ENCODE data around the gene SFTPD. TPM values are rescaled to one million over a fixed set of nuclear protein-coding genes. Genes with fewer than 3 reads are reported as not detected.

Gene SFTPD
- total and polyA plus RNA-seq, 10 of the 15 experiments (the other 5 are each of a cell fraction or from before 2014, with no cell fraction given) = 0.31 TPM; not detected in 9

- ATAC-seq (no peak), DNase-seq (ENCODE audit: low read depth, low spot score) (no peak), FAIRE-seq (no peak)
- intact Hi-C loops (cut with micrococcal nuclease; ENCODE audit: unreplicated experiment) (no loop called here), in situ Hi-C loops (cut with MboI) (loop anchor here (25.0 kb wide), 1 partner anchor 159 kb away; no protein-coding TSS in a partner anchor)
- RAD21 ChIA-PET (ENCODE audit: unreplicated experiment) = no interaction called here
- Histone ChIP-seq H3K4me2 (ENCODE audit: control insufficient read depth, insufficient read depth) (no peak overlapping the region), H3K9ac (ENCODE audit: control insufficient read depth, insufficient read depth, low read length) (no peak overlapping the region), H3K9me3 (replicated peaks; ENCODE audit: control insufficient read depth, insufficient read depth, low read length) (no peaks in the 10 kb centered on the region; the same call in 2 of the 3 replicates), H3K27me3 (replicated peaks in 1 of 2; ENCODE audit: control insufficient read depth in 2 of 2, insufficient read depth in 2 of 2, low read length in 1 of 2) (no peaks in the 10 kb centered on the region; a peak in 4 of 4 replicates), H4K20me1 (ENCODE audit: control insufficient read depth, insufficient read depth) (no peaks in the 10 kb centered on the region), H3K79me2 (ENCODE audit: control insufficient read depth, insufficient read depth, low read length) (no peaks in the 10 kb centered on the region), H3K27ac (ENCODE audit: control insufficient read depth, insufficient read depth) (no peak overlapping the region), H3K4me1 (ENCODE audit: control insufficient read depth, insufficient read depth, low read length) (no peaks in the 10 kb centered on the region), H2AFZ (ENCODE audit: control insufficient read depth, low read depth, low read length) (no peak overlapping the region), H3K4me3 (no peak overlapping the region), H3K36me3 (ENCODE audit: control insufficient read depth in 2 of 2, insufficient read depth in 2 of 2, low read length in 1 of 2) (no peaks in the 10 kb centered on the region)
- WGBS (ENCODE audit: insufficient coverage, insufficient replicate concordance, low lambda C conversion rate, missing lambda C conversion rate) = 33% methylated on average over 8 of the region's 8 CpGs
- BruUV-seq (replicated peaks) = no TSS peak
- POLR2A ChIA-PET = no interaction called here
- SMC1A ChIA-PET (ENCODE audit: uncharacterized antibody, unreplicated experiment) = no interaction called here
- CTCF ChIA-PET = no interaction called here
- no peak for TF ChIP-seq E4F1 (IDR thresholded peaks at IDR 0.05; ENCODE audit: borderline replicate concordance, partially characterized antibody)
- TF ChIP-seq ZBTB40 (IDR thresholded peaks at IDR 0.05; ENCODE audit: borderline replicate concordance) = no peak
- no peak for TF ChIP-seq ATF7 (IDR thresholded peaks at IDR 0.05; ENCODE audit: low read depth)
- no peak for TF ChIP-seq FOXM1 (IDR thresholded peaks at IDR 0.05; ENCODE audit: low read depth, low read length)
- no peak for TF ChIP-seq GATAD2B (conservative IDR thresholded peaks at IDR 0.05; ENCODE audit: low read depth)
- TF ChIP-seq SPI1 (IDR thresholded peaks at IDR 0.05; ENCODE audit: borderline replicate concordance, insufficient read depth, low read depth, low read length) = no peak
- no peak for TF ChIP-seq KDM1A (IDR thresholded peaks at IDR 0.05; ENCODE audit: borderline replicate concordance)
- no peak for TF ChIP-seq SMC3 (IDR thresholded peaks at IDR 0.05; ENCODE audit: borderline replicate concordance, low read length)
- TF ChIP-seq NBN (IDR thresholded peaks at IDR 0.05) = no peak
- TF ChIP-seq TARDBP (IDR thresholded peaks at IDR 0.05; ENCODE audit: borderline replicate concordance) = no peak
- no peak for TF ChIP-seq ZBTB4 (CRISPR knock-in tag; IDR thresholded peaks at IDR 0.05)
- TF ChIP-seq BMI1 (IDR thresholded peaks at IDR 0.05; ENCODE audit: borderline replicate concordance) = no peak
- TF ChIP-seq PAX8 (IDR thresholded peaks at IDR 0.05) = no peak
These were observed 2.4 kb downstream of the SFTPD start for GRCh38 chr10:79946271-79947082.
